Chondrocyte (in vitro differentiated cells): ENCODE measurements around the gene MARCHF11. TPM values are rescaled to one million over a fixed set of nuclear protein-coding genes. Genes with fewer than 3 reads are reported as not detected.

Experiments
- DNase-seq: peaks from one replicate; pipeline ENCODE4 v3.0.0; 2021; ENCODE audit warnings: mixed read lengths, low spot score
- H3K27ac Mint-ChIP-seq: one replicate; pipeline ENCODE4 v1.8.0; 2021; ENCODE audit warnings: mild to moderate bottlenecking, moderate library complexity, mixed read lengths; ENCODE audit not compliant: unreplicated experiment
- H3K27me3 Mint-ChIP-seq: 2 replicates; pipeline ENCODE4 v1.8.0; 2021; ENCODE audit warnings: low read depth, mixed read lengths
- H3K36me3 Mint-ChIP-seq: 2 replicates; pipeline ENCODE4 v1.8.0; 2021; ENCODE audit warnings: low read depth, mixed read lengths
- H3K4me1 Mint-ChIP-seq: 2 replicates; pipeline ENCODE4 v1.8.0; 2021; ENCODE audit warnings: low read depth, mild to moderate bottlenecking, mixed read lengths
- H3K4me3 Mint-ChIP-seq: one replicate; pipeline ENCODE4 v1.8.0; 2021; ENCODE audit warnings: mild to moderate bottlenecking, moderate library complexity, mixed read lengths; ENCODE audit not compliant: unreplicated experiment
- H3K9me3 Mint-ChIP-seq: 2 replicates; pipeline ENCODE4 v1.8.0; 2021; ENCODE audit warnings: low read depth, mixed read lengths
- total RNA-seq: library from RNA; stranded (reverse); gene quantifications from 3 replicates; pipeline ENCODE4 v1.2.1, GENCODE V29; 2021
- TF ChIP-seq, protein P1 (sequence below): fragments of 200-600 bp; sonication (generic); IDR thresholded peaks from 2 replicates; pipeline ENCODE4 v1.5.0; 2021; ENCODE audit warnings: antibody characterized with exemption, mild to moderate bottlenecking, moderate library complexity

The MARCHF11 gene
- total RNA-seq, 1 donor from 2014 or later: not detected

DNA sequence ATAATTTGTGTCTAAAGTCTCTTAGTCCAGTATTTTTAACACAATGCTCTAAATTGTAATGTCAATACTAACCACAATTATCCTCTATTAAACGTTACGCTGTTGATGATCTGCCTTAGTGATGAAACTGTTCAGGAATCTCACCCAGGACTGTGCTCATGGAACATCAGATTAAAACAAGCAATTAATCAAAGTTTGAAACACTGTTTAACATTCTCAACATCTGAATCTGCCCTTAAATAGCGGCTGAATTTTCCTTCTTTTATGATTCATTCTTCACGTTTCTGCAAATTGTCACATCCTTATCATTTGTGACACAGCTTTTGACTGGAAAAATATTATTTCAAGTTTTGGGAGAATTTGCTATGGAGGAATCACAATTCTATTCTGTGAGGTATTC, 113.8 kb downstream of the MARCHF11 start:
- H3K4me3 Mint-ChIP-seq: no peak overlapping the region
- no peaks in the 10 kb centered on the region for H3K9me3 Mint-ChIP-seq
- H3K27ac Mint-ChIP-seq: no peak overlapping the region
- TF ChIP-seq, protein P1, sequence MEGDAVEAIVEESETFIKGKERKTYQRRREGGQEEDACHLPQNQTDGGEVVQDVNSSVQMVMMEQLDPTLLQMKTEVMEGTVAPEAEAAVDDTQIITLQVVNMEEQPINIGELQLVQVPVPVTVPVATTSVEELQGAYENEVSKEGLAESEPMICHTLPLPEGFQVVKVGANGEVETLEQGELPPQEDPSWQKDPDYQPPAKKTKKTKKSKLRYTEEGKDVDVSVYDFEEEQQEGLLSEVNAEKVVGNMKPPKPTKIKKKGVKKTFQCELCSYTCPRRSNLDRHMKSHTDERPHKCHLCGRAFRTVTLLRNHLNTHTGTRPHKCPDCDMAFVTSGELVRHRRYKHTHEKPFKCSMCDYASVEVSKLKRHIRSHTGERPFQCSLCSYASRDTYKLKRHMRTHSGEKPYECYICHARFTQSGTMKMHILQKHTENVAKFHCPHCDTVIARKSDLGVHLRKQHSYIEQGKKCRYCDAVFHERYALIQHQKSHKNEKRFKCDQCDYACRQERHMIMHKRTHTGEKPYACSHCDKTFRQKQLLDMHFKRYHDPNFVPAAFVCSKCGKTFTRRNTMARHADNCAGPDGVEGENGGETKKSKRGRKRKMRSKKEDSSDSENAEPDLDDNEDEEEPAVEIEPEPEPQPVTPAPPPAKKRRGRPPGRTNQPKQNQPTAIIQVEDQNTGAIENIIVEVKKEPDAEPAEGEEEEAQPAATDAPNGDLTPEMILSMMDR: no peak
- no peak for DNase-seq
- H3K36me3 Mint-ChIP-seq: no peaks in the 10 kb centered on the region
- no peaks in the 10 kb centered on the region for H3K4me1 Mint-ChIP-seq
- H3K27me3 Mint-ChIP-seq: peaks cover 20% of the 10 kb centered on the region

DNA sequence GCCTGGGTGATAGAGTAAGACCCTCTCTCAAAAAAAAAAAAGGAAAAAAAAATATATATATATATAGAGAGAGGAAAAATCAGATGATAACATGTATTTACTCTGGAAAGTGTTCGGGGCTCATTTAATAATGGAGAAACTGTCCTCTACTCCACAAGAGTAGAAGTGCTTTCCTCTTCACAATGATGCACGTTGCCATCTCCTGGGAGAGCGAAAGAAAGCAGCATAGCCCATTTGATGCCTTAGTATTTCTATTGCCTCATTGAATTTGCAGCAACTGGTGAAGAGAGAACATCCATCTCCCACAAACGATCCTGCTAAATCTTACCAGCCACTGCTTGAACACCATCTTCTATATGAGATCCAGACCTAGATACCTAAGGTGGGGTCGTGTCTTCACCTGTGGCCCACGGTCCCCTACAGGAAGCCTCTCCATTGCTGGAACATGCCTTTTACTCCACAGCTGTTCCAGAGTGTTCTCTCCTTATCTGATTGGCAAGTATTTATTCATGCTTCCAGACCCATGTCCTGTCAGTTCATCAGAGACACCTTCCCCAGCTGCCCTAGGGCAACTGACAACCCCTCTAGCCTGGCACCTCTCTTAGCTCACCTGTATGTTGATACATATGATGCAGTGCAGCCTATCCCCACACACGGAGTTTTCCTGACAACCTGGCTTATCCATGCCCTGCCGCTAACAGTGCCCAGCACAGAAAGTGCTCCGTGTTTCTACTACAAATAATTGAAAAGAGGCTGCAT, 115.3 kb downstream of the MARCHF11 start:
- Mint-ChIP-seq H3K36me3 (no peaks in the 10 kb centered on the region), H3K4me3 (no peak overlapping the region), H3K27me3 (peaks cover 24% of the 10 kb centered on the region), H3K9me3 (no peaks in the 10 kb centered on the region), H3K4me1 (no peaks in the 10 kb centered on the region), H3K27ac (no peak overlapping the region)
- DNase-seq: no peak
- TF ChIP-seq, protein P1: no peak

DNA sequence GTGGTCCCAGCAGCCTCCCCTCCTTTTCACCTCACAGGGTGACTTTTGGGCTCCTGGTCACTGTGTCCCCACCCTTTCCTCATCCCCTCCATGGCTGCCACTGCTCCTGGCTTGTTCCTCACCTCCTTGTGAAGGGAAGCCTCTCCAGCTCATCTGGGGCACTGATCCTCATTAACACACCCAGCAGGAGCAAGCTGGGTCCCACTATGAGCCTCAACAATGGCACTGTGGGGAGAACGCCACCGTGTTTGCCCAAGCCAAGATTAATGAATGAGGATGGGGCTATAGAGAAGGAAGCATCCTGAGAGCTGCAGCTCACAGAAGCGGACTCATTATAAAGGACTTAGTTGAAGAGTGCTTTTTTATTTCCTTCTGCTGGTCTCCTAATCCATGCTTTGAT, 118.4 kb downstream of the MARCHF11 start:
- Mint-ChIP-seq H3K27ac (no peak overlapping the region), H3K9me3 (no peaks in the 10 kb centered on the region), H3K27me3 (peaks cover 21% of the 10 kb centered on the region), H3K36me3 (no peaks in the 10 kb centered on the region), H3K4me3 (no peak overlapping the region), H3K4me1 (no peaks in the 10 kb centered on the region)
- TF ChIP-seq, protein P1: no peak
- no peak for DNase-seq

DNA sequence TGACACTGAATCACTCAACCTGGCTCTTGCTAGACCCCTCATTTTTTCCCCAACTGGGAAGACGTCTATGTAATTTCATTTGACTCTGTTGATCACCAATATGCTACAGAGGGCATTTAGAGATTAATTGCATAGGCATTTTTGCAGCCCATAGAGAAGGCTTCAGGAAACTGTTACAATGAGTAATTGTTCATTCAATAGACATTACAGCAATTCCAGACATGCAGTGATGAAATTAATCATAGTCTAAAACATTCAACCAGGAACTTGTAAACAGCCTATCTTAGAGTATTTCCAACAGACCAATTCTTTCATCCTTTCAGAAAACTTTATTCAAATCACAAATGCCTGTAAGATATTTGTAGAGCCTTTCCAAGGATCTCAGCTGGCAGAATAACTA, 122.3 kb downstream of the MARCHF11 start:
- peaks cover 21% of the 10 kb centered on the region for H3K27me3 Mint-ChIP-seq
- no peaks in the 10 kb centered on the region for H3K9me3 Mint-ChIP-seq
- H3K27ac Mint-ChIP-seq: no peak overlapping the region
- no peaks in the 10 kb centered on the region for H3K4me1 Mint-ChIP-seq
- H3K4me3 Mint-ChIP-seq: no peak overlapping the region
- DNase-seq: no peak
- TF ChIP-seq, protein P1: no peak
- no peaks in the 10 kb centered on the region for H3K36me3 Mint-ChIP-seq

DNA sequence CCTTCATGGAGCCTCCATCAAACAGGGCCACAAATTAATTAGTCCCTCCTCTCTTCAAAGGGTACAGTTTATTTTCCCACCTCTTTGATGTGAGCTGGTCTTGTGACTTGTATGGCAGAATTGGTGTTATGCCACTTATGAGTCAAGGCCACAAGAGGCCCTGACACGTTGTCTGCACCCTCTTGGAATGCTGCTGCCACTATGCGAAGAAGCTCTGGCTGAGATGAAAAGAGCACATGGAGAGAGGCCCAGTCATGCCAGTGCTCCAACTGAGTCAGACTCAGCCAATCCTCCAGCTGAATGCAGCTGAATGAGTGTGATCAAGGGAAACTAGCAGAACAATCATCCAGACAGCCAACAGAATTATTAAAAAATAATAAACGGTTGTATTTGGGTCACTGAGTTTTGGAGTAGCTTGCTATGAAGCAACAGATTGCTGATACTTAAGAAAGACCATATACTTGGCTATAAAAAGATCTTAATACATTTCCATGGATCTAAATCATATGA, 128.3 kb downstream of the MARCHF11 start:
- H3K4me1 Mint-ChIP-seq: peaks cover 9% of the 10 kb centered on the region
- no peak overlapping the region for H3K27ac Mint-ChIP-seq
- H3K9me3 Mint-ChIP-seq: peaks cover 5% of the 10 kb centered on the region
- H3K27me3 Mint-ChIP-seq: peaks cover 2% of the 10 kb centered on the region
- TF ChIP-seq, protein P1: no peak
- peaks cover 1% of the 10 kb centered on the region for H3K36me3 Mint-ChIP-seq
- no peak for DNase-seq
- no peak overlapping the region for H3K4me3 Mint-ChIP-seq
